ENCODE measurements around the gene TCF7.

DNA sequence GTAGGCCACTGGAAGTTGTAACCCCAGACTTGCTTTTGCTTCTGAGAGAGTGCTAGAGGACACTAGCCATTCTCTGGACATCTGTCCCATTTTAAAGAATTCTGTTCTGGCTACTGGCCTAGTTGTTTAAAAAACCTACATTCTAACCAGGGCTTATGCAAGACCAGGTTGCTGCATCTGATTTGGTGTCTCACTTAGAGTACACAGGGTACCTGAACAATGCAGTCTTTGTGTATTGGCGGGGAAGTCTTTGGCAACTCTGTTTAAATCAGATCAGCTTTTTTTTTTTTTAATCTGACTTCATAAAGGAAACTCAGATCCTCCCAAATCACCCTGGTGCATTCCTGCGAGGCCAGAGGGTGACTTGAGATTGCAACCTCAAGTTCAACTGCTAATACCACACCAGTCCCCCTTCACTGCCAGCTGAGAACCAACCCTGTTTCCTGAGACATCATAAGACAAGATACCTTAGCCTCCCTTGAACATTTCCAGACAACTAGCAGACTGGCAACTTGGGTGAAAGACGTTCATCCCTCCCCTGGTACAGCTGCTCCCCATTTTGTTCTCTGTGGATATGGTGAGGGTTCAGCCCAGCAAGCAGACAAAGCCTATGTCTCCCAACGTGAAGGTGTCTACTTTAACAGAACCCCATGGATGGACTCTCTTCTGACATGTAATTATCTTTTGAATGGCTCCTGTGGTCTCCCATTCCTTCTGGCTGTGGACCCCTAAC lies 35.3 kb downstream of the TCF7 start:
- TF ChIP-seq, protein P1, sequence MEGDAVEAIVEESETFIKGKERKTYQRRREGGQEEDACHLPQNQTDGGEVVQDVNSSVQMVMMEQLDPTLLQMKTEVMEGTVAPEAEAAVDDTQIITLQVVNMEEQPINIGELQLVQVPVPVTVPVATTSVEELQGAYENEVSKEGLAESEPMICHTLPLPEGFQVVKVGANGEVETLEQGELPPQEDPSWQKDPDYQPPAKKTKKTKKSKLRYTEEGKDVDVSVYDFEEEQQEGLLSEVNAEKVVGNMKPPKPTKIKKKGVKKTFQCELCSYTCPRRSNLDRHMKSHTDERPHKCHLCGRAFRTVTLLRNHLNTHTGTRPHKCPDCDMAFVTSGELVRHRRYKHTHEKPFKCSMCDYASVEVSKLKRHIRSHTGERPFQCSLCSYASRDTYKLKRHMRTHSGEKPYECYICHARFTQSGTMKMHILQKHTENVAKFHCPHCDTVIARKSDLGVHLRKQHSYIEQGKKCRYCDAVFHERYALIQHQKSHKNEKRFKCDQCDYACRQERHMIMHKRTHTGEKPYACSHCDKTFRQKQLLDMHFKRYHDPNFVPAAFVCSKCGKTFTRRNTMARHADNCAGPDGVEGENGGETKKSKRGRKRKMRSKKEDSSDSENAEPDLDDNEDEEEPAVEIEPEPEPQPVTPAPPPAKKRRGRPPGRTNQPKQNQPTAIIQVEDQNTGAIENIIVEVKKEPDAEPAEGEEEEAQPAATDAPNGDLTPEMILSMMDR (IDR thresholded peaks at IDR 0.05): no peak
- no peak for TF ChIP-seq POLR2A (IDR thresholded peaks at IDR 0.05)
